Esophagus muscularis mucosa (tissue), 4 donors: ENCODE data around the gene EXOC6B. TPM values are rescaled to one million over a fixed set of nuclear protein-coding genes. Genes with fewer than 3 reads are reported as not detected.

Source experiments
- DNase-seq: peaks from one replicate; pipeline ENCODE4 v3.0.0-alpha.2; 2017; ENCODE audit errors: extremely low spot score
- H3K27ac ChIP-seq, 4 donors: fragments of 200-600 bp; sonication (generic); replicated peaks in 1 of 4; 1 replicate in 3 of 4; 2 replicates in 1 of 4; pipeline ENCODE4 v1.5.1; 2016 to 2019; ENCODE audit warnings: mild to moderate bottlenecking in 1 of 4
- H3K27me3 ChIP-seq, 4 donors: fragments of 200-600 bp; sonication (generic); one replicate each; pipeline versions ENCODE4 v1.5.1 to v1.6.0; 2016 to 2019
- H3K36me3 ChIP-seq, 4 donors: fragments of 200-600 bp; sonication (generic); one replicate each; pipeline ENCODE4 v1.5.1; 2016 to 2019
- H3K4me1 ChIP-seq, 4 donors: fragments of 200-600 bp; sonication (generic); one replicate each; pipeline ENCODE4 v1.5.1; 2016 to 2019
- H3K4me3 ChIP-seq, 4 donors: fragments of 200-600 bp; sonication (generic); 1 replicate in 2 of 4; 2 replicates in 2 of 4; pipeline ENCODE4 v1.5.1; 2016 to 2019; ENCODE audit warnings: mild to moderate bottlenecking in 4 of 4, moderate library complexity in 1 of 4
- H3K9me3 ChIP-seq, 4 donors: fragments of 200-600 bp; sonication (generic); 1 replicate in 3 of 4; 2 replicates in 1 of 4; pipeline ENCODE4 v1.5.1; 2016 to 2019
- CTCF ChIP-seq, 3 experiments: fragments of 200-600 bp in 2 of 3; fragments of 450-650 bp in 1 of 3; sonication (generic) in 2 of 3; IDR thresholded peaks; one replicate each; pipeline ENCODE4 v1.5.1; 2017 to 2019; ENCODE audit warnings: antibody characterized with exemption in 3 of 3, mild to moderate bottlenecking in 2 of 3, moderate library complexity in 1 of 3
- EP300 ChIP-seq: sonication (generic); formaldehyde crosslinking; IDR thresholded peaks from one replicate; pipeline ENCODE4 v1.6.1; 2017; ENCODE audit warnings: antibody characterized with exemption
- POLR2A ChIP-seq: fragments of 450-650 bp; IDR thresholded peaks from one replicate; pipeline ENCODE4 v1.6.1; 2017; ENCODE audit warnings: antibody characterized with exemption, moderate library complexity, mild to moderate bottlenecking, low read depth
- POLR2AphosphoS5 ChIP-seq, 2 donors: sonication (generic); formaldehyde crosslinking; IDR thresholded peaks; one replicate each; pipeline ENCODE4 v1.6.1; 2017; ENCODE audit warnings: antibody characterized with exemption in 2 of 2
- WGBS: methylation state at CpG from one replicate; pipeline ENCODE4 v1.1.5; 2018; 5-methylcytosine and 5-hydroxymethylcytosine counted together
- intact Hi-C: fragments of 100-400 bp; cut with DNase I; formaldehyde crosslinking; loops from one replicate; pipeline ENCODE4 v1.15.1; 2023
- total RNA-seq, 4 donors: library from RNA; depleted of rRNA; stranded (reverse); fragments of >200 nt; gene quantifications; one replicate each; pipeline versions ENCODE4 v1.1.0 to v1.2.1, GENCODE V29; 2016

The EXOC6B gene
- total RNA-seq, 4 donors from 2014 or later: 24.5 to 45.9 (median 37.4) TPM

- TF ChIP-seq CTCF (IDR thresholded peaks at IDR 0.05) (no peak), POLR2AphosphoS5 (IDR thresholded peaks at IDR 0.05) (no peak), EP300 (no peak), POLR2A (no peak)
- intact Hi-C loops: no loop called here
- H3K27ac ChIP-seq: no peak overlapping the region
Observed at GRCh38 chr2:72439892-72440291, 385.9 kb downstream of the EXOC6B start.

GRCh38 chr2:72438364-72438763 lies 387.5 kb downstream of the EXOC6B start:
- H3K9me3 ChIP-seq: no peaks in the 10 kb centered on the region
- no peak for TF ChIP-seq EP300
- no peak for TF ChIP-seq CTCF (IDR thresholded peaks at IDR 0.05)
- TF ChIP-seq POLR2AphosphoS5 (IDR thresholded peaks at IDR 0.05): no peak
- no peak for TF ChIP-seq POLR2A
- no peak overlapping the region for H3K4me3 ChIP-seq
- H3K36me3 ChIP-seq: no peaks in the 10 kb centered on the region
- H3K27me3 ChIP-seq: no peaks in the 10 kb centered on the region
- H3K27ac ChIP-seq: no peak overlapping the region
- WGBS: 96% methylated on average over 3 of the region's 3 CpGs
- DNase-seq: no peak
- intact Hi-C loops: no loop called here
- no peaks in the 10 kb centered on the region for H3K4me1 ChIP-seq

More at GRCh38 chr2:72439892-72440291, 385.9 kb downstream of the EXOC6B start:
- H3K4me3 ChIP-seq: no peak overlapping the region
- 95% methylated on average over 5 of the region's 5 CpGs for WGBS
- H3K36me3 ChIP-seq: no peaks in the 10 kb centered on the region
- H3K9me3 ChIP-seq: no peaks in the 10 kb centered on the region
- no peak for DNase-seq
- no peaks in the 10 kb centered on the region for H3K27me3 ChIP-seq
- no peaks in the 10 kb centered on the region for H3K4me1 ChIP-seq

- no peaks in the 10 kb centered on the region for H3K36me3 ChIP-seq
- no peaks in the 10 kb centered on the region for H3K9me3 ChIP-seq
- intact Hi-C loops: no loop called here
- no peak overlapping the region for H3K27ac ChIP-seq
- no peaks in the 10 kb centered on the region for H3K4me1 ChIP-seq
- 96% methylated on average over 4 of the region's 4 CpGs for WGBS
- no peak overlapping the region for H3K4me3 ChIP-seq
- DNase-seq: no peak
- TF ChIP-seq POLR2AphosphoS5 (IDR thresholded peaks at IDR 0.05) (no peak), CTCF (IDR thresholded peaks at IDR 0.05) (no peak), EP300 (no peak), POLR2A (no peak)
- H3K27me3 ChIP-seq: no peaks in the 10 kb centered on the region
Observed at GRCh38 chr2:72431737-72432136, 394.1 kb downstream of the EXOC6B start.

GRCh38 chr2:72427022-72427861 lies 398.6 kb downstream of the EXOC6B start:
- H3K9me3 ChIP-seq: no peaks in the 10 kb centered on the region
- TF ChIP-seq POLR2A: no peak
- TF ChIP-seq POLR2AphosphoS5 (IDR thresholded peaks at IDR 0.05): no peak
- DNase-seq: no peak
- no peak overlapping the region for H3K27ac ChIP-seq
- peaks cover 0 to 7% (median 3%) of the 10 kb centered on the region in 4 donors for H3K36me3 ChIP-seq
- no peaks in the 10 kb centered on the region for H3K27me3 ChIP-seq
- H3K4me3 ChIP-seq: no peak overlapping the region
- intact Hi-C loops: no loop called here
- H3K4me1 ChIP-seq: no peaks in the 10 kb centered on the region
- WGBS: 100% methylated on average over 5 of the region's 15 CpGs

- Histone ChIP-seq H3K27ac (no peak overlapping the region), H3K4me1 (no peaks in the 10 kb centered on the region), H3K4me3 (no peak overlapping the region), H3K27me3 (no peaks in the 10 kb centered on the region), H3K9me3 (no peaks in the 10 kb centered on the region), H3K36me3 (peaks cover 0 to 12% (median 5%) of the 10 kb centered on the region in 4 donors)
- intact Hi-C loops: no loop called here
- DNase-seq: no peak
- TF ChIP-seq POLR2AphosphoS5 (IDR thresholded peaks at IDR 0.05) (no peak), EP300 (no peak), CTCF (IDR thresholded peaks at IDR 0.05) (no peak), POLR2A (no peak)
Observed at GRCh38 chr2:72425996-72426395, 399.8 kb downstream of the EXOC6B start.
